Measurements from ENCODE around the gene CTCFL. TPM values are rescaled to one million over a fixed set of nuclear protein-coding genes. Genes with fewer than 3 reads are reported as not detected.

CTCFL gene
- total RNA-seq, 1 donor from 2014 or later: 0.21 TPM

DNA sequence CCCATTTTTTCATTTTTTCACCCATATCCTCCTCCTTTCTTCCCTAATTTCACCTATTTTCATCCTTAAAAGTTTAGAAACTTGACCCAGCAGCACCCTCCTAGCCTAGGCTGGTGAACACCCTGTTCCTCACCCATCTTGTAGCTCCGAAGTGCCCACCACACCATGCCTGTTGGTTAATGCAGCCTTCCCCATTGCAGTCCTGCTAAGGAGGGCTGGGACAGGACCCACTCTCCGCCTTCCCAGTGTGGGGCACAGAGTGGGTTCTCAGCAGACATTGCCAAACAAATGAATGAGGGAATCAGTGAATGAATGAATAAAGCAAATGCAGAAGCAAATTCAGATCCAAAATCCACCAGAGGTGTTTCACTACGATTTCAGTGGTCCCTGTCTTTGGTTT is 45.7 kb downstream of the CTCFL start:
- no peak for DNase-seq (ENCODE audit: low spot score)
- Mint-ChIP-seq H3K27me3 (ENCODE audit: unreplicated experiment) (no peaks in the 10 kb centered on the region), H3K4me1 (ENCODE audit: unreplicated experiment) (peaks cover 10% of the 10 kb centered on the region), H3K36me3 (ENCODE audit: low read depth, unreplicated experiment) (no peaks in the 10 kb centered on the region), H3K9me3 (ENCODE audit: unreplicated experiment) (no peaks in the 10 kb centered on the region), H3K4me3 (ENCODE audit: unreplicated experiment) (no peak overlapping the region), H3K27ac (ENCODE audit: unreplicated experiment) (no peak overlapping the region)
- TF ChIP-seq, protein P1, sequence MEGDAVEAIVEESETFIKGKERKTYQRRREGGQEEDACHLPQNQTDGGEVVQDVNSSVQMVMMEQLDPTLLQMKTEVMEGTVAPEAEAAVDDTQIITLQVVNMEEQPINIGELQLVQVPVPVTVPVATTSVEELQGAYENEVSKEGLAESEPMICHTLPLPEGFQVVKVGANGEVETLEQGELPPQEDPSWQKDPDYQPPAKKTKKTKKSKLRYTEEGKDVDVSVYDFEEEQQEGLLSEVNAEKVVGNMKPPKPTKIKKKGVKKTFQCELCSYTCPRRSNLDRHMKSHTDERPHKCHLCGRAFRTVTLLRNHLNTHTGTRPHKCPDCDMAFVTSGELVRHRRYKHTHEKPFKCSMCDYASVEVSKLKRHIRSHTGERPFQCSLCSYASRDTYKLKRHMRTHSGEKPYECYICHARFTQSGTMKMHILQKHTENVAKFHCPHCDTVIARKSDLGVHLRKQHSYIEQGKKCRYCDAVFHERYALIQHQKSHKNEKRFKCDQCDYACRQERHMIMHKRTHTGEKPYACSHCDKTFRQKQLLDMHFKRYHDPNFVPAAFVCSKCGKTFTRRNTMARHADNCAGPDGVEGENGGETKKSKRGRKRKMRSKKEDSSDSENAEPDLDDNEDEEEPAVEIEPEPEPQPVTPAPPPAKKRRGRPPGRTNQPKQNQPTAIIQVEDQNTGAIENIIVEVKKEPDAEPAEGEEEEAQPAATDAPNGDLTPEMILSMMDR (IDR thresholded peaks at IDR 0.05; ENCODE audit: unreplicated experiment): no peak

DNA sequence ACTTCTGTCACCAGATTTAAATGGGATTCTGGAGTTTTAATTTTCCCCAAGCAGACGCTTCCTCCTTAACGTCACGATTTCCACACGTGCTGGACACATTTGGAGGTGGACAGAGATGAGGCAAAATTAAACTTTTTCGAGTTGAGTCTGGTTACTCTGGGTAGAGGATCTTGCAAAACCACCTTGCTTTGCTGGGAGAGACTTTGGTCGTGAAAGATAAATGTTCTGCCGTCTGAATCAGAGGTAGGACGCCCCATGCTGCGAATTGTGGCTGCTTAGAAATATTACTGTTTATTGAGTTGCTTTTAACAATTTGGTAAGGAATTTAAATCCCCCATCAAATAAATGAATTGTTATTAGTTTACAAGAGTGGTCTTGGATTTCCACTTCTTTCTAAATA is 46.8 kb downstream of the CTCFL start:
- TF ChIP-seq, protein P1 (IDR thresholded peaks at IDR 0.05; ENCODE audit: unreplicated experiment): no peak
- H3K4me3 Mint-ChIP-seq (ENCODE audit: unreplicated experiment): no peak overlapping the region
- H3K9me3 Mint-ChIP-seq (ENCODE audit: unreplicated experiment): no peaks in the 10 kb centered on the region
- no peak overlapping the region for H3K27ac Mint-ChIP-seq (ENCODE audit: unreplicated experiment)
- H3K4me1 Mint-ChIP-seq (ENCODE audit: unreplicated experiment): peaks cover 18% of the 10 kb centered on the region
- H3K36me3 Mint-ChIP-seq (ENCODE audit: low read depth, unreplicated experiment): no peaks in the 10 kb centered on the region
- no peaks in the 10 kb centered on the region for H3K27me3 Mint-ChIP-seq (ENCODE audit: unreplicated experiment)
- no peak for DNase-seq (ENCODE audit: low spot score)

DNA sequence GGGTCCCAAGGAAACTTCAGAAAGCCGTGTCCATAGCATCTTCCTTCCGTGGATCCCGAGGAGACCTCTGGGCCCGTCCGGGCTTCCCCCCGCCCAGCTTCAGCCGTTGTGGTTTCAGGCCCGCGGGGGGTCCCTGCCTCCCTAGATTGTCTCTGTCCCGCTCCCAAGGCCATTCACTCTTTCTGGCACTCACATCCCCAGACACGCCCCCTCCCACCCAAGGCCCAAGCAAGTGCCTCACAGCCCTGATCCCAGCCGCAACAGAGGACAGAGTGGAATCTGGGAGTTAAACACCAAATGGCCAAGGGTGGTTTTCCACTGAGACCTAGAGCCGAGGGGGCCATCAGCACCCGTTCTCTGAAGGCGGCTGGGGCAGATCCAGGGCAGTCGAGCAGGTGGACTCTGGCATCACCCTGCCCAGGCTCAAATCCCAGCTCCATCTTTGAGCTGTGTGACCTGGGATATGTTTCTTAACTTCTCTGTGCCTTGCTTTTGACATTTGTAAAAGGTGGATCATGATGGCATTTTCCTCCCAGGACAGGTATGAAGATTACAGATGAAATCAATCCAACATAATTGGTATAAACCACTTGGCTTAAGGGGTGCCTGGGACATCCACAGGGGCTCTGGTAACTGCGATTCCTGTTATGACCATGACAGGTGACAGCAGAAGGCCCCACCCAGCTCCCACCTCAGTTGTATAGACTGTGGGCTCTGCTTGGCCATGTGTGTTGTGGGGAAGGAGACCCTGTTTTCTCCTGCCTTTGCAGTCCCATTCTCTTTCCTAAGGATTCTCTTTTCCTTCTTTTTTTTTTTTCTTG is 48.1 kb downstream of the CTCFL start:
- TF ChIP-seq, protein P1 (IDR thresholded peaks at IDR 0.05; ENCODE audit: unreplicated experiment): no peak
- H3K4me1 Mint-ChIP-seq (ENCODE audit: unreplicated experiment): peaks cover 16% of the 10 kb centered on the region
- H3K36me3 Mint-ChIP-seq (ENCODE audit: low read depth, unreplicated experiment): no peaks in the 10 kb centered on the region
- no peak overlapping the region for H3K4me3 Mint-ChIP-seq (ENCODE audit: unreplicated experiment)
- DNase-seq (ENCODE audit: low spot score): no peak
- H3K9me3 Mint-ChIP-seq (ENCODE audit: unreplicated experiment): no peaks in the 10 kb centered on the region
- no peaks in the 10 kb centered on the region for H3K27me3 Mint-ChIP-seq (ENCODE audit: unreplicated experiment)
- no peak overlapping the region for H3K27ac Mint-ChIP-seq (ENCODE audit: unreplicated experiment)

DNA sequence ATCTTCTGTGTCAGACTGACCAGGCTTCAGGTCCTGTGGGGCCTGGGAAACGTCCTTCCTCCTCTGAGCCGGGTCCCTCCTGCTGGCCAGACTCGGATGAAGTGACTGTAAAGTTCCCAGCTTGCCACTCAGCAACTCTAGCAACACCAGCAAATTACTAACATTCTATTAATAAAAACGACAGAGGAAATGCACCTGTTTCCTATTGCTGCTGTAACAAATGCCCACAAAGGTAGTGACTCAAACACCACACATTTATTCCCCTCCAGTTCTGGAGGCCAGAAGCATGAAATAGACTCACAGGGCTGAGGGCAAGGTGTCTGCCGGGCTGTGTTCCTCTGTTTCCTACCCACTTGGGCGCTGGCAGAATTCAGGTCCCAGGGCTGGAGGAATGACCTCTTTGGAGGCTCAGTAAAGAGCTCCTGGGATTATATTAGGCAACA is 48.8 kb downstream of the CTCFL start:
- no peaks in the 10 kb centered on the region for H3K9me3 Mint-ChIP-seq (ENCODE audit: unreplicated experiment)
- no peaks in the 10 kb centered on the region for H3K27me3 Mint-ChIP-seq (ENCODE audit: unreplicated experiment)
- TF ChIP-seq, protein P1 (IDR thresholded peaks at IDR 0.05; ENCODE audit: unreplicated experiment): no peak
- no peak overlapping the region for H3K4me3 Mint-ChIP-seq (ENCODE audit: unreplicated experiment)
- no peak overlapping the region for H3K27ac Mint-ChIP-seq (ENCODE audit: unreplicated experiment)
- no peaks in the 10 kb centered on the region for H3K36me3 Mint-ChIP-seq (ENCODE audit: low read depth, unreplicated experiment)
- H3K4me1 Mint-ChIP-seq (ENCODE audit: unreplicated experiment): peaks cover 15% of the 10 kb centered on the region
- DNase-seq (ENCODE audit: low spot score): no peak

DNA sequence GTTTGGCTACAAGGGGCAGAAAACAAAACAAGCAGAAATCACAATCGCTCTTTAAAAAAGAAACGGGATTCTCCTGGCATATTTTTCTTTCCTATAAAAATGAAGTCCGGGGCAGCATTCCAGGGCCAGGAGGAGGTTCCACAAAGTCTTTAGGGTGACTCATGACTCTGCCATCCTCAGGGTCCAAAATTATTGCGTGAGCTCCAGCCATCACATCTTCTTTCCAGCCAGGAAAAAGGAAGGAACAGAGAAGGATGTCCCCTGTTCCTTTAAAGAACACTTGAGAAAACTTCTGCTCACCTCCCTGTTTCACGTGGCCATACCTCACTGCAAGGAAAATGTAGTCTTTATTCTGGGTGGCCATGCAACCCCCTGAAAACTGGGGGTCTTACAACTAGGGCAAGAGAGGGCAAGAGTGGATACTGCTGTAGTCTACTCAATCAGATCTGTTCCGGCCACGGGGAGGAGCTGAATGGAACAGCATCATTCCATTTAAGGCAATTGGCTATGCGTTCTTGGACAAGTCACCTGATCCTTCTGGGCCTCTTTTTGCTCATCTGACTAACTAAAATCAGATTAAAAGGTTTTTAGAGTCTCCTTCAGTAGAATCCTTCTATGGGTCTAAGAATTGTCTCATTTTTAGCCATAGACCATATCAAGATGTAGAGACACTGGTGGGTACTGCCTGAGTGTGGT is 49.4 kb downstream of the CTCFL start:
- H3K36me3 Mint-ChIP-seq (ENCODE audit: low read depth, unreplicated experiment): no peaks in the 10 kb centered on the region
- no peak for DNase-seq (ENCODE audit: low spot score)

More for the DNA sequence above, 49.4 kb downstream of the CTCFL start:
- Mint-ChIP-seq H3K4me3 (ENCODE audit: unreplicated experiment) (no peak overlapping the region), H3K27me3 (ENCODE audit: unreplicated experiment) (no peaks in the 10 kb centered on the region), H3K9me3 (ENCODE audit: unreplicated experiment) (no peaks in the 10 kb centered on the region), H3K4me1 (ENCODE audit: unreplicated experiment) (peaks cover 18% of the 10 kb centered on the region), H3K27ac (ENCODE audit: unreplicated experiment) (no peak overlapping the region)
- TF ChIP-seq, protein P1 (IDR thresholded peaks at IDR 0.05; ENCODE audit: unreplicated experiment): no peak

All from endothelial cell (in vitro differentiated cells).